Muscle layer of duodenum (tissue), 2 donors: Measurements from ENCODE around the gene APOA4.
"Not testable (repeated sequence)": the region's sequence is repeated elsewhere in the genome, so short reads cannot be mapped to it uniquely, and the experiment has no call there.

Source experiments
- H3K27ac ChIP-seq: one replicate; pipeline ENCODE4 v1.7.0; 2013; ENCODE audit warnings: mild to moderate bottlenecking, low read length
- H3K27me3 ChIP-seq: one replicate; pipeline ENCODE4 v1.7.0; 2013; ENCODE audit warnings: low read depth, mild to moderate bottlenecking, control low read depth, low read length
- H3K36me3 ChIP-seq, 2 donors: one replicate each; pipeline ENCODE4 v1.7.0; 2013; ENCODE audit warnings: low read length in 2 of 2, control low read depth in 1 of 2, mild to moderate bottlenecking in 1 of 2; ENCODE audit not compliant: insufficient read depth in 2 of 2, control insufficient read depth in 1 of 2
- H3K4me1 ChIP-seq, 2 donors: one replicate each; pipeline ENCODE4 v1.7.0; 2013; ENCODE audit warnings: low read length in 2 of 2, mild to moderate bottlenecking in 2 of 2, control low read depth in 1 of 2, moderate library complexity in 1 of 2; ENCODE audit not compliant: insufficient read depth in 2 of 2, control insufficient read depth in 1 of 2
- H3K4me3 ChIP-seq, 2 donors: one replicate each; pipeline ENCODE4 v1.7.0; 2013; ENCODE audit warnings: low read length in 2 of 2, low read depth in 1 of 2, mild to moderate bottlenecking in 1 of 2
- H3K9me3 ChIP-seq, 2 donors: one replicate each; pipeline ENCODE4 v1.7.0; 2013; ENCODE audit warnings: low read length in 2 of 2, control low read depth in 1 of 2, mild to moderate bottlenecking in 1 of 2; ENCODE audit not compliant: control insufficient read depth in 1 of 2
- donor health status: healthy.

The APOA4 gene

GRCh38 chr11:116813170-116813569, 9.9 kb downstream of the APOA4 start:
- Histone ChIP-seq H3K36me3 (no peaks in the 10 kb centered on the region), H3K27me3 (no peaks in the 10 kb centered on the region), H3K27ac (no peak overlapping the region), H3K4me1 (no peaks in the 10 kb centered on the region), H3K9me3 (no peaks in the 10 kb centered on the region), H3K4me3 (no peak overlapping the region)

- Histone ChIP-seq H3K4me3 (no peak overlapping the region), H3K4me1 (no peaks in the 10 kb centered on the region), H3K27ac (no peak overlapping the region), H3K36me3 (no peaks in the 10 kb centered on the region), H3K27me3 (no peaks in the 10 kb centered on the region), H3K9me3 (no peaks in the 10 kb centered on the region)
Measured at GRCh38 chr11:116812109-116812508, 11.0 kb downstream of the APOA4 start.

- Histone ChIP-seq H3K4me3 (no peak overlapping the region), H3K27ac (no peak overlapping the region), H3K27me3 (no peaks in the 10 kb centered on the region), H3K4me1 (no peaks in the 10 kb centered on the region), H3K9me3 (no peaks in the 10 kb centered on the region), H3K36me3 (no peaks in the 10 kb centered on the region)
Measured at GRCh38 chr11:116811194-116811593, 11.9 kb downstream of the APOA4 start.

GRCh38 chr11:116808262-116809175, 14.6 kb downstream of the APOA4 start:
- H3K4me3 ChIP-seq: no peak overlapping the region
- no peak overlapping the region for H3K27ac ChIP-seq
- H3K36me3 ChIP-seq: no peaks in the 10 kb centered on the region
- no peaks in the 10 kb centered on the region for H3K9me3 ChIP-seq
- no peaks in the 10 kb centered on the region for H3K4me1 ChIP-seq
- no peaks in the 10 kb centered on the region for H3K27me3 ChIP-seq

GRCh38 chr11:116807601-116808261, 15.4 kb downstream of the APOA4 start:
- no peaks in the 10 kb centered on the region for H3K4me1 ChIP-seq
- H3K9me3 ChIP-seq: no peaks in the 10 kb centered on the region
- no peaks in the 10 kb centered on the region for H3K36me3 ChIP-seq
- H3K27me3 ChIP-seq: no peaks in the 10 kb centered on the region
- H3K4me3 ChIP-seq: no peak overlapping the region
- H3K27ac ChIP-seq: no peak overlapping the region

- Histone ChIP-seq H3K27ac (no peak overlapping the region), H3K4me3 (no peak overlapping the region), H3K27me3 (no peaks in the 10 kb centered on the region), H3K36me3 (no peaks in the 10 kb centered on the region), H3K9me3 (no peaks in the 10 kb centered on the region), H3K4me1 (no peaks in the 10 kb centered on the region)
Measured at GRCh38 chr11:116804001-116804400, 19.1 kb downstream of the APOA4 start.

GRCh38 chr11:116801662-116802061, 21.4 kb downstream of the APOA4 start:
- not testable (repeated sequence) for H3K27me3 ChIP-seq, H3K4me3 ChIP-seq, H3K36me3 ChIP-seq, H3K4me1 ChIP-seq, H3K9me3 ChIP-seq, H3K27ac ChIP-seq

- Histone ChIP-seq H3K4me3 (no peak overlapping the region), H3K9me3 (no peaks in the 10 kb centered on the region), H3K27me3 (no peaks in the 10 kb centered on the region), H3K27ac (no peak overlapping the region), H3K4me1 (no peaks in the 10 kb centered on the region), H3K36me3 (no peaks in the 10 kb centered on the region)
Measured at GRCh38 chr11:116800610-116801009, 22.5 kb downstream of the APOA4 start.

GRCh38 chr11:116798368-116798767, 24.7 kb downstream of the APOA4 start:
- Histone ChIP-seq H3K36me3 (no peaks in the 10 kb centered on the region), H3K27ac (no peak overlapping the region), H3K4me3 (no peak overlapping the region), H3K9me3 (no peaks in the 10 kb centered on the region), H3K27me3 (no peaks in the 10 kb centered on the region), H3K4me1 (no peaks in the 10 kb centered on the region)

- Histone ChIP-seq H3K27ac (no peak overlapping the region), H3K4me3 (no peak overlapping the region), H3K27me3 (no peaks in the 10 kb centered on the region), H3K4me1 (no peaks in the 10 kb centered on the region), H3K9me3 (no peaks in the 10 kb centered on the region), H3K36me3 (no peaks in the 10 kb centered on the region)
Measured at GRCh38 chr11:116797816-116798215, 25.3 kb downstream of the APOA4 start.

GRCh38 chr11:116796548-116796947, 26.6 kb downstream of the APOA4 start:
- H3K4me3 ChIP-seq: no peak overlapping the region
- no peaks in the 10 kb centered on the region for H3K27me3 ChIP-seq
- H3K36me3 ChIP-seq: no peaks in the 10 kb centered on the region
- peaks cover 0 to 2% of the 10 kb centered on the region in 2 donors for H3K4me1 ChIP-seq
- no peaks in the 10 kb centered on the region for H3K9me3 ChIP-seq
- H3K27ac ChIP-seq: no peak overlapping the region
